T-helper 2 cell treated with Interferon-gamma antibody and Interleukin-4, amounts not matched to agents 5 μg/mL and 100 μg/mL, for 36 hours (primary cell): Measurements from ENCODE around the gene PLEKHA3.
"Not testable (repeated sequence)": the region's sequence is repeated elsewhere in the genome, so short reads cannot be mapped to it uniquely, and the experiment has no call there.

Experiments
- DNase-seq: peaks from one replicate; pipeline ENCODE4 v3.0.0; 2021; ENCODE audit warnings: low spot score
- H3K27ac Mint-ChIP-seq: one replicate; pipeline ENCODE4 v1.8.0; 2021; ENCODE audit warnings: mild to moderate bottlenecking, mixed read lengths
- H3K27me3 Mint-ChIP-seq: one replicate; pipeline ENCODE4 v1.8.0; 2021; ENCODE audit warnings: low read depth, mixed read lengths
- H3K36me3 Mint-ChIP-seq: one replicate; pipeline ENCODE4 v1.8.0; 2021; ENCODE audit warnings: low read depth, mixed read lengths
- H3K4me1 Mint-ChIP-seq: one replicate; pipeline ENCODE4 v1.8.0; 2021; ENCODE audit warnings: low read depth, mixed read lengths
- H3K4me3 Mint-ChIP-seq: one replicate; pipeline ENCODE4 v1.8.0; 2022; ENCODE audit warnings: mild to moderate bottlenecking, moderate library complexity, mixed read lengths
- H3K9me3 Mint-ChIP-seq: one replicate; pipeline ENCODE4 v1.8.0; 2021; ENCODE audit warnings: mixed read lengths

Gene PLEKHA3

DNA sequence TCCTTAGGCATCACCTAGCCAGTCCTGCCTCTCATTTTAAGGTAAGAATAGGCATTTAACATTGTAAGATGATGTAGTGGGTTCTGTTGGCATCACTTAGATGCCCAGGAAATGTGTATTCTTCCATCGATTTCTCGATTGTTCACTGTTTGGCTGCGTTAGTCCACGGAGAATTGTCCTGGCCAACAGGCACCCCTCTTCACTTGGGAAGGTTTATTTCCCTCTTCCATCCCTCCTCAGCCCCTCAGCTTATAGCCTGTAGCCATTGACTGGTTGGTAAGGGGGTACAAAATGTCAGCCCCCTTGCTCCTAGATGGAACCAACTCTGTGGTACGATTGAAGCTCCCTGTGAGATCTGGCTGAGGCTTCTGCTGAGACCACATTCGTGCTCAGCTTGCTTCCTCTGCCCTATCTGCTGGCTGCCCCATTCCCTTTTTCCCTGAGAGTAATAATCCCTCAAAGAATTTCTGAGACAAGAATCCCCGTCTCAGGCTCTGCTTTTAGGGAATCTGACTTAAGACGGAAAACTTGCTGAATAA is 43.4 kb downstream of the PLEKHA3 start:
- Mint-ChIP-seq H3K4me1 (peaks cover 54% of the 10 kb centered on the region), H3K36me3 (peaks cover 42% of the 10 kb centered on the region), H3K27ac (peak overlapping the region; percentile 87), H3K9me3 (peaks cover 4% of the 10 kb centered on the region), H3K4me3 (peak overlapping the region; percentile 94), H3K27me3 (no peaks in the 10 kb centered on the region)
- DNase-seq, result no peak

DNA sequence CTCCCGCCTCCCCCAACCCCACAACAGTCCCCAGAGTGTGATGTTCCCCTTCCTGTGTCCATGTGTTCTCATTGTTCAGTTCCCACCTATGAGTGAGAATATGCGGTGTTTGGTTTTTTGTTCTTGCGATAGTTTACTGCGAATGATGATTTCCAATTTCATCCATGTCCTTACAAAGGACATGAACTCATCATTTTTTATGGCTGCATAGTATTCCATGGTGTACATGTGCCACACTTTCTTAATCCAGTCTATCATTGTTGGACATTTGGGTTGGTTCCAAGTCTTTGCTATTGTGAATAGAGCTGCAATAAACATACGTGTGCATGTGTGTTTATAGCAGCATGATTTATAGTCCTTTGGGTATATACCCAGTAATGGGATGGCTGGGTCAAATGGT is 44.8 kb downstream of the PLEKHA3 start:
- not testable (repeated sequence) for H3K27ac Mint-ChIP-seq, H3K27me3 Mint-ChIP-seq, H3K9me3 Mint-ChIP-seq, DNase-seq
- Mint-ChIP-seq H3K36me3 (peaks cover 47% of the 10 kb centered on the region), H3K4me1 (peaks cover 62% of the 10 kb centered on the region), H3K4me3 (peak overlapping the region; percentile 84)

DNA sequence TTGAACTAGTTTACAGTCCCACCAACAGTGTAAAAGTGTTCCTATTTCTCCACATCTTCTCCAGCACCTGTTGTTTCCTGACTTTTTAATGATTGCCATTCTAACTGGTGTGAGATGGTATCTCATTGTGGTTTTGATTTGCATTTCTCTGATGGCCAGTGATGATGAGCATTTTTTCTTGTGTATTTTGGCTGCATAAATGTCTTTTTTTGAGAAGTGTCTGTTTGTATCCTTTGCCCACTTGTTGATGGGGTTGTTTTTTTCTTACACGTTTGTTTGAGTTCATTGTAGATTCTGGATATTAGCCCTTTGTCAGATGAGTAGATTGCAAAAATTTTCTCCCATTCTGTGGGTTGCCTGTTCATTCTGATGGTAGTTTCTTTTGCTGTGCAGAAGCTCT is 45.2 kb downstream of the PLEKHA3 start:
- Mint-ChIP-seq H3K36me3 (peaks cover 47% of the 10 kb centered on the region), H3K4me1 (peaks cover 61% of the 10 kb centered on the region), H3K27ac (peak overlapping the region; percentile 74), H3K4me3 (peak overlapping the region; percentile 84)
- not testable (repeated sequence) for H3K9me3 Mint-ChIP-seq, DNase-seq, H3K27me3 Mint-ChIP-seq

DNA sequence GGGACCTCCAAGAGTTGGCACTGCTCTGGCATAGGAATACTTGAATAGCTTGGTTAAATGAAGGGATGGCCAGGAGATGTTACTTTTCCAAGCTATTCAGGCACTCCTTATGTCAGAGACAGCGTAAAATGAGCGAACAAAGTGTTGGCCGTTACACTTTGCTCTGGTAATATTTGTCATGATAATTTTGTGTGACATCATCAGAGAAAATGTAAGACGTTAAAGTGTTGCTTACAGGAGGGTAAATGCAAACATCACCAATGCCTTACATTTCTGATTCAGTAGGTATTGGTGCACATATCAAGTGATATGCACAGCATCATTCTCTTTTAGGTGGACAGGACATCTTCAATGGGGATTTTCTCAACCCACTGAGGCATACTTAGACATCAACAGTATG is 46.0 kb downstream of the PLEKHA3 start:
- no peaks in the 10 kb centered on the region for H3K27me3 Mint-ChIP-seq
- DNase-seq, result no peak
- peaks cover 4% of the 10 kb centered on the region for H3K9me3 Mint-ChIP-seq
- H3K4me3 Mint-ChIP-seq, result peak overlapping the region; percentile 84
- H3K27ac Mint-ChIP-seq, result peak overlapping the region; percentile 39
- peaks cover 62% of the 10 kb centered on the region for H3K4me1 Mint-ChIP-seq
- peaks cover 53% of the 10 kb centered on the region for H3K36me3 Mint-ChIP-seq

DNA sequence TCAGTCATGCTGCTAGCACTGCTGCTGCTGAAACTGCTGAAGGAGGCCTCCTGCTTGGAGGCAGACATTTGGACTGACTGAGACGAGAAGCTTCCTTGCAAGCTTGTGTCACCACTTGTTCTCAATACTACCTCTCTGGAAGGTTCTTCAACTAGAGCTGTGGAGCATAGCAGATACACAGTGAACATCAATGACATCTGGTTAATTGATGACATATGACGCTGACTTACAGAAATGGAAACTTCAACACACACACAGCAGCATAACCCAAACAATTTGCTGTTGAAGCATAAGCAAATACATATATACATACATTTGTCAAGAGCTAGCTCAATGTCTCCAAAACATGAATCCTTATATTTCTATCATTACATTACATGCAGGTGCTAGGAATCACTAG is 47.3 kb downstream of the PLEKHA3 start:
- no peak for DNase-seq
- Mint-ChIP-seq H3K4me3 (peak overlapping the region; percentile 19), H3K27ac (peak overlapping the region; percentile 53), H3K4me1 (peaks cover 62% of the 10 kb centered on the region), H3K36me3 (peaks cover 62% of the 10 kb centered on the region), H3K27me3 (no peaks in the 10 kb centered on the region), H3K9me3 (peaks cover 3% of the 10 kb centered on the region)

DNA sequence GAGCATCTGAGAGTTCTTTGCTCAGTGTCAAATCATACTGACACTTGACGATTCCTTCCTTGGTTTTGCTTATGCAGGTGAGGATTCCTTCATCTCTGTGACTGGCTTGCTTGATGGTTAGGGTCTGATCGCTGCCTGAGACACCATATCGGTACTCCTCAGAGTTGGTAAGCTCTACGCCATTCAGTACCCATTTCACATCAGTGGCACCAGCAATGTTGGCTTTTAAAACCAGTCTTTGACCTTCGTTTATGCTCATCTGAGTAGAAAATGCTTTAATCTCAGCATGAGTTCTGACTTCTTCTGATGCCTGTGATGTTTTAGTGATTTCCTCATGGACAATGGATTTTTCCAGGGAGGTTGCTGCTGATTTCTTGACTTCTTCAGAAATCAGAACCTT is 48.4 kb downstream of the PLEKHA3 start:
- DNase-seq, result no peak
- H3K9me3 Mint-ChIP-seq, result no peaks in the 10 kb centered on the region
- no peak overlapping the region for H3K4me3 Mint-ChIP-seq
- H3K27me3 Mint-ChIP-seq, result no peaks in the 10 kb centered on the region
- peaks cover 60% of the 10 kb centered on the region for H3K4me1 Mint-ChIP-seq
- no peak overlapping the region for H3K27ac Mint-ChIP-seq
- H3K36me3 Mint-ChIP-seq, result peaks cover 66% of the 10 kb centered on the region

DNA sequence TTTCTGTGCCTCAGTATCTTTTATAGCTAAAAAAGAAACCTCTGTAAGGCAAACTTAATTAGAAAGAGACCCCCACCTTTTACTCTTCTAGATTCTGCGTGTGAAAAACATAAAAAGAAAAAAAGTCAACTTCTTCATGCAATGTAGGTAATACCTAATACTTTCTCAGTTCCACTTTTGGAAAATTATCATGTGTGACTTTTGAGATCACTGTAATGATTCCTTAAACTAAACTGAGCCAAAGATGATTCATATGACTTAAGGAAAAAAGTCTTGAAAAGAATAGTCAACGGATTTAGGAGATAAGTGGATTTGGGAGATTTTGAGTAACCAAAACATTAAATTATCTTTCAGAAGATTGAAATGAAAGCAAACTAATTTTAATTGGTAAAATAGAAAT is 48.9 kb downstream of the PLEKHA3 start:
- peak overlapping the region; percentile 5 for H3K27ac Mint-ChIP-seq

DNA sequence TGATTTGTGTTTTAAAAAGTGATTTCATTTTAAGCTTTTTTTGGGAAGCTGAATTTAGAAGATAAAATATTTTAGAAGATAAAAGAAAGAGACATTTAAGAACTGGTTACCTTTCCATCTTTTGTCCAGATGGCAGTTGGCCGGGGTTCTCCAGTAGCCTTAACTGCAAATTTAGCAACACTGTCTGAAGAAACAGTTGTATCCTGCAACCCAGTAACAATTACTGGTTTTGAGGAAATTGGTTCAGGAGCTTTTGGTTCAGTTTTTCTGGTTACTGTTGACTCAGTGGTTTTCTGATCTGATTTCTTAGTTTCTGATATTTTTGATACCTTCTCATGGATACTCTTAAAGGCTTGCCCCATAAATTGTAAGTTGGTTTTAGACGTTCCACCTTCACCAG is 49.9 kb downstream of the PLEKHA3 start:
- H3K4me1 Mint-ChIP-seq, result peaks cover 59% of the 10 kb centered on the region
- H3K9me3 Mint-ChIP-seq, result no peaks in the 10 kb centered on the region
- H3K27ac Mint-ChIP-seq, result peak overlapping the region; percentile 58
- no peaks in the 10 kb centered on the region for H3K27me3 Mint-ChIP-seq
- peak overlapping the region; percentile 55 for H3K4me3 Mint-ChIP-seq
- DNase-seq, result no peak
- peaks cover 73% of the 10 kb centered on the region for H3K36me3 Mint-ChIP-seq

More for the DNA sequence above, 48.9 kb downstream of the PLEKHA3 start:
- Mint-ChIP-seq H3K27me3 (no peaks in the 10 kb centered on the region), H3K9me3 (no peaks in the 10 kb centered on the region), H3K4me3 (no peak overlapping the region), H3K4me1 (peaks cover 59% of the 10 kb centered on the region), H3K36me3 (peaks cover 68% of the 10 kb centered on the region)
- DNase-seq, result no peak

DNA sequence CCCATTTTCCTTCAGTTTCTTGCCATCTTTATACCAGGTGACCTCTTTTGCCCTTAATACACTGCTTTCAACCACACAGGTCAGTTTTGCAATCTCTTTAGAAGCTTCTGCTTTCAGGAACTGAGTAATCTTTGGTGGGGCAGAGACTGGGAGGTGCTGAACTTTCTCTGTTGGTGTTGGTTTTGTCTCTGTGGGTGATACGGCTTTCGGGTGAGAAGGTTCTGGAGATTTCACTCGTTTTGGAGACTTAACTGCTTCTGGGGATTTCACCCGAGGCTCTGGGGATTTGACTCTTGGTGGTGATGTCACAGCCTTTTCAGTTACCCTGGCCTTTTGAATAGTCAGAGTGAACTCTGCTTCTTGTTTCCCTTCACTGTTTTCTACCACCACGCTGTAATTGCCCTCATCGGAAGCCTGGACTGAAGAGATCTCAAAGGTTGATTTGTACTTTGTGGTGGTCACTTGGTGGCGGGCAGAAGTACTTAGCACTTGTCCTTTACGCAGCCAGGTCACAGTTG is 50.4 kb downstream of the PLEKHA3 start:
- Mint-ChIP-seq H3K4me3 (peak overlapping the region; percentile 55), H3K9me3 (no peaks in the 10 kb centered on the region), H3K27ac (peak overlapping the region; percentile 58), H3K27me3 (no peaks in the 10 kb centered on the region), H3K4me1 (peaks cover 55% of the 10 kb centered on the region), H3K36me3 (peaks cover 74% of the 10 kb centered on the region)
- peak; percentile 82 for DNase-seq

DNA sequence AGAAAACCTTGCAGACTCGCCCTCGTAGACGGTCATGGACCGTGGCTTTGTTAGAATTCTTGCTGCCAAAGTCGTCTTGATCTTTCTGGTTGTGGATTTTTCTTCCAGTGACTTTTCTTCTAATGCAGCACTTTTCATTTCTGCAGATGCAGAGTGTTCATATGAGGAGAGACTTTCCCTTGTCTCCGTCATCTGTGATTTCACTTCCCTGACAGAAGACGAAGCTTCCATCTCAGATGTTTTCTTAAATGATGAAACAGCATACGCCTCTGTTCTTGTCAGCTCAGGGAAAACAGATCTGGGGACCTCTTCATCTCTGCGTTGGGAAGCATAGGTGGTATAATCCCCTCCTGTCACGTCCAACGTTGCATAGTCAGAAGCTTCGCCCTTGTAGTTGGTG is 50.9 kb downstream of the PLEKHA3 start:
- Mint-ChIP-seq H3K36me3 (peaks cover 73% of the 10 kb centered on the region), H3K4me3 (peak overlapping the region; percentile 55), H3K4me1 (peaks cover 50% of the 10 kb centered on the region), H3K27ac (peak overlapping the region; percentile 58), H3K9me3 (no peaks in the 10 kb centered on the region), H3K27me3 (no peaks in the 10 kb centered on the region)
- DNase-seq, result no peak

DNA sequence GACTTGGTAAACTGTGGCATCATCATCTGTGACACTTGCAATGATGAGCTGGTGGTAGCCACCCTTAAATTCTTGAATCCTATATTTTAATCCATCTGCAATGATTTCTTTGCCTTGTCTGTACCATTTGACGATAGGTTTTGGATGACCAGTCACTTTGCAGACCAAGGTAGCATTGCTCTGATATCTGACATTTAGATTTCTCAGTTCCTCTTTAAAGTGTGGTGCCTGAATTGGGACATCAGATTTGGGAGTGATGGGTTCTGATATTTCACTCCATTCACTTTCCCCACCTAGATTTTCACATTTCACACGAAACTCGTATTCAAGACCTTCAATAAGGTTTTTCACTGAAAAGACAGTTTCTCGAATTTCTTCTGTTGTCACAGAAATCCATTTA is 55.8 kb downstream of the PLEKHA3 start:
- no peaks in the 10 kb centered on the region for H3K27me3 Mint-ChIP-seq
- H3K27ac Mint-ChIP-seq, result no peak overlapping the region
- peaks cover 85% of the 10 kb centered on the region for H3K36me3 Mint-ChIP-seq
- no peak overlapping the region for H3K4me3 Mint-ChIP-seq
- H3K9me3 Mint-ChIP-seq, result no peaks in the 10 kb centered on the region
- DNase-seq, result no peak
- peaks cover 14% of the 10 kb centered on the region for H3K4me1 Mint-ChIP-seq

DNA sequence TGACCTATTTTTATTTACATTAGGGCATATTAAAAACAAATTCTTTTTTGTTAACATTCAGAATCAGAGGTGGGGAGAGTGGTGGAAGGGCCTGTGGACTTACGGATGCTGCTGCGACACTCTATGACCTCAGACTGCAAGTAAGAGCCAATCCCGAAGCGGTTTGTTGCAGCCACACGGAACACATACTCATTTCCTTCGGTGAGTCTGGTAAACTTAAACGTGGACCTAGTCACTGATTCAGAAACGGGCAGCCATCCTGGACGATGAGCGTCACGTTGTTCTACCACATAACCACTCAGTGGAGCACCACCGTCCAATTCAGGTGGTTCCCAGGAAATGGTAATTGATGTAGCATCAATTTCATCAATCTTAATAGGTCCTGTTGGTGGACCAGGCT is 61.9 kb downstream of the PLEKHA3 start:
- DNase-seq, result no peak
- Mint-ChIP-seq H3K4me3 (no peak overlapping the region), H3K4me1 (peaks cover 4% of the 10 kb centered on the region), H3K9me3 (no peaks in the 10 kb centered on the region), H3K27ac (no peak overlapping the region), H3K27me3 (no peaks in the 10 kb centered on the region), H3K36me3 (peaks cover 69% of the 10 kb centered on the region)

DNA sequence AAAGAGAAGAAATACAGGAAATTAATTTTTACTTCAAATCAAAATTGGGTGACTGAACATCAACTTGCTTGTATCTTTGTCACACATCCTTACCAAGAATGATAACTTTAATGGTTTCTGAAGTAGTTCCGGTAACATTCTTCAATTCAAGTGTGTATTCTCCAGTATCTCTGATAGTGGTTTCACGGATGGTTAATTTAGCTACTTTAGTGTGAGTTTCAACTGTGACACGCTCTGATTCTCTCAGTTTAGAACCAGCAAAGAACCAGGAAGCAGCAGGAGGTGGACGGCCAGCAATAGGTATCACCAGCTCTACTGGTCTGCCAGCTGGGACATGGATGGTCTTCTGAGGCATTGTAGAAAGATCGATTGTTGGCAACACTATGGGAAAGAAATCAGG is 62.3 kb downstream of the PLEKHA3 start:
- no peaks in the 10 kb centered on the region for H3K27me3 Mint-ChIP-seq
- H3K9me3 Mint-ChIP-seq, result no peaks in the 10 kb centered on the region

DNA sequence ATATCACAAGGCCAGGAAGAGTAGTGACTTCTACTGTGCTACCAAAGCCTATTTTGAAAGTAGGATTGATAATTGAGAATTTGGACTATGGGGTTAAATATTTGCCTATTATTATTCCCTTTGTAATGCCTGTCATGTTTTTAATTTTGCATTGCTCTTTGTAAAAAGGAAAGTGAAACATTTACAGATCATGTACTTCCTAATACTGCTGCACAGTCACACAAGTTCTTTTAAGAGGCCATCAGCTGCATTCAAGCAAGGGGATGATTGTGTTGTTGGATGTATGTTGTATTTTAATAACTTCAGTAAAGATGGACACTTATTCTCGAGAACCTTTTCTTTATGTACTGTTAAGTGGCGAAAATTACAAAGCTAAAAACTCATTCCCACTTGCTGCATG is 70.1 kb downstream of the PLEKHA3 start:
- H3K4me1 Mint-ChIP-seq, result peaks cover 9% of the 10 kb centered on the region
- no peaks in the 10 kb centered on the region for H3K27me3 Mint-ChIP-seq
- peaks cover 73% of the 10 kb centered on the region for H3K36me3 Mint-ChIP-seq
- DNase-seq, result no peak
- H3K4me3 Mint-ChIP-seq, result no peak overlapping the region
- H3K9me3 Mint-ChIP-seq, result no peaks in the 10 kb centered on the region
- H3K27ac Mint-ChIP-seq, result no peak overlapping the region

More for the DNA sequence above, 62.3 kb downstream of the PLEKHA3 start:
- DNase-seq, result no peak
- H3K27ac Mint-ChIP-seq, result no peak overlapping the region
- H3K36me3 Mint-ChIP-seq, result peaks cover 72% of the 10 kb centered on the region
- H3K4me1 Mint-ChIP-seq, result peaks cover 4% of the 10 kb centered on the region
- H3K4me3 Mint-ChIP-seq, result no peak overlapping the region

DNA sequence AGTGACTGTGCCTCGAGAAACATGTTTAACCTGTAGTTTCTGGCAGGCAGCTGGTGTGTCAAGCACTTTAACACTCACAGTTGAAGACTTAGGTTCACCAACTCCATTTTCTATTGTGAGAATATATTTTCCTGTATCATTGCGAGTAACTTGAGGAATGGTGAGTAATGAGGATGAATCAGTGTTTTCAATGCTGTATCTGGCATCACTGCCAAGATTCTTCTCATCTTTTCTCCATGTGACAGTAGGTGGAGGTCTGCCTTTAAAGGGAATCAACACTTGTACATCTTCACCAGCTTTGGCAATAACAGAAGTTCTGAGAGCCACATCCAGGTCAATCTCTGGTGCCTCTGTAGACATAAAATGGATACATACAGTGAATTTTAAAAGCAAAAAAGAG is 72.8 kb downstream of the PLEKHA3 start:
- H3K27me3 Mint-ChIP-seq, result no peaks in the 10 kb centered on the region
- no peak overlapping the region for H3K4me3 Mint-ChIP-seq
- no peak for DNase-seq
- peaks cover 12% of the 10 kb centered on the region for H3K4me1 Mint-ChIP-seq
- no peaks in the 10 kb centered on the region for H3K9me3 Mint-ChIP-seq
- H3K36me3 Mint-ChIP-seq, result peaks cover 70% of the 10 kb centered on the region
- no peak overlapping the region for H3K27ac Mint-ChIP-seq
